ENCODE results near the gene RAB35. TPM values are rescaled to one million over a fixed set of nuclear protein-coding genes. Genes with fewer than 3 reads are reported as not detected.

Gene RAB35
- total RNA-seq, 1 experiment from 2014 or later: 57.1 TPM

GRCh38 chr12:120051535-120051934 lies 65.0 kb downstream of the RAB35 start:
- no peak overlapping the region for H3K4me3 ChIP-seq (replicated peaks in 1 of 2; ENCODE audit: low read depth in 1 of 2, low read length in 2 of 2)
- no peaks in the 10 kb centered on the region for H3K9me3 ChIP-seq (ENCODE audit: control insufficient read depth in 1 of 2, insufficient read depth in 1 of 2, low read depth in 1 of 2, low read length in 2 of 2)
- no peak overlapping the region for H3K9ac ChIP-seq (ENCODE audit: low read length)
- H2AFZ ChIP-seq (ENCODE audit: low read depth, low read length, poor library complexity, severe bottlenecking): no peak overlapping the region
- no peak for TF ChIP-seq MAX (IDR thresholded peaks at IDR 0.05)
- peak; percentile 15; the same call in 1 of the 2 replicates for TF ChIP-seq RAD21 (IDR thresholded peaks at IDR 0.05; ENCODE audit: low read depth)
- DNase-seq (ENCODE audit: low read depth, low spot score) (no peak), ATAC-seq (no peak)
- POLR2A ChIA-PET: no interaction called here
- no peaks in the 10 kb centered on the region for H3K79me2 ChIP-seq (ENCODE audit: insufficient read depth, low read length)
- H3K9me2 ChIP-seq (ENCODE audit: insufficient read depth): no peaks in the 10 kb centered on the region
- no peaks in the 10 kb centered on the region for H4K20me1 ChIP-seq (ENCODE audit: insufficient read depth)
- intact Hi-C loops (cut with micrococcal nuclease): no loop called here
- RAD21 ChIA-PET (ENCODE audit: low non-redundant PET in 1 of 2, low total read pairs in 2 of 2, uncharacterized antibody in 2 of 2, unreplicated experiment in 2 of 2): no interaction called here
- no TSS peak for BruUV-seq (replicated peaks)
- no peak overlapping the region for H3K4me2 ChIP-seq (ENCODE audit: low read length)
- H3K27me3 ChIP-seq (ENCODE audit: insufficient read depth, low read length): no peaks in the 10 kb centered on the region
- no peaks in the 10 kb centered on the region for H3K36me3 ChIP-seq (ENCODE audit: control insufficient read depth in 1 of 2, insufficient read depth in 2 of 2, low read length in 2 of 2)
- H3K4me1 ChIP-seq (ENCODE audit: control insufficient read depth in 1 of 2, insufficient read depth in 2 of 2, low read length in 2 of 2): no peaks in the 10 kb centered on the region
- CTCF ChIA-PET: no interaction called here
- H3K27ac ChIP-seq (ENCODE audit: low read depth, low read length): no peak overlapping the region

- ChIA-PET CTCF (no interaction called here), RAD21 (ENCODE audit: low non-redundant PET in 1 of 2, low total read pairs in 2 of 2, uncharacterized antibody in 2 of 2, unreplicated experiment in 2 of 2) (no interaction called here), POLR2A (interaction anchor here (0.6 kb wide), 1 partner anchor 152 kb away, joined by 3 read pairs; the partner anchor contains the start of gene RPLP0)
- ATAC-seq (no peak), DNase-seq (ENCODE audit: low read depth, low spot score) (no peak)
- no peak overlapping the region for H3K9ac ChIP-seq (ENCODE audit: low read length)
- H3K27ac ChIP-seq (ENCODE audit: low read depth, low read length): no peak overlapping the region
- H3K79me2 ChIP-seq (ENCODE audit: insufficient read depth, low read length): no peaks in the 10 kb centered on the region
- no peaks in the 10 kb centered on the region for H3K4me1 ChIP-seq (ENCODE audit: control insufficient read depth in 1 of 2, insufficient read depth in 2 of 2, low read length in 2 of 2)
- no peaks in the 10 kb centered on the region for H3K27me3 ChIP-seq (ENCODE audit: insufficient read depth, low read length)
- no peaks in the 10 kb centered on the region for H3K36me3 ChIP-seq (ENCODE audit: control insufficient read depth in 1 of 2, insufficient read depth in 2 of 2, low read length in 2 of 2)
- no peak overlapping the region for H2AFZ ChIP-seq (ENCODE audit: low read depth, low read length, poor library complexity, severe bottlenecking)
- H3K4me2 ChIP-seq (ENCODE audit: low read length): no peak overlapping the region
- H3K9me3 ChIP-seq (ENCODE audit: control insufficient read depth in 1 of 2, insufficient read depth in 1 of 2, low read depth in 1 of 2, low read length in 2 of 2): no peaks in the 10 kb centered on the region
- H3K4me3 ChIP-seq (replicated peaks in 1 of 2; ENCODE audit: low read depth in 1 of 2, low read length in 2 of 2): no peak overlapping the region
- no TSS peak for BruUV-seq (replicated peaks)
- H3K9me2 ChIP-seq (ENCODE audit: insufficient read depth): no peaks in the 10 kb centered on the region
- no peaks in the 10 kb centered on the region for H4K20me1 ChIP-seq (ENCODE audit: insufficient read depth)
- intact Hi-C loops (cut with micrococcal nuclease): no loop called here
- TF ChIP-seq YY1 (IDR thresholded peaks at IDR 0.05; ENCODE audit: extremely low read depth, insufficient replicate concordance, low read depth, low read length) (no peak), JUND (IDR thresholded peaks at IDR 0.05) (no peak), POLR2AphosphoS5 (IDR thresholded peaks at IDR 0.05; ENCODE audit: low read depth, low read length) (no peak), ZNF274 (IDR thresholded peaks at IDR 0.05; ENCODE audit: low read depth, low read length) (no peak), ELF1 (IDR thresholded peaks at IDR 0.05; ENCODE audit: borderline replicate concordance, low read depth) (no peak), EZH2phosphoT487 (IDR thresholded peaks at IDR 0.05; ENCODE audit: borderline replicate concordance) (no peak), EZH2 (IDR thresholded peaks at IDR 0.05) (no peak), ATF3 (IDR thresholded peaks at IDR 0.05) (no peak), RAD21 (IDR thresholded peaks at IDR 0.05; ENCODE audit: low read depth) (no peak), TCF7L2 (IDR thresholded peaks at IDR 0.05; ENCODE audit: borderline replicate concordance, extremely low read depth, insufficient read depth, insufficient read length) (no peak), CBX3 (IDR thresholded peaks at IDR 0.05; ENCODE audit: low read depth) (no peak), MAX (IDR thresholded peaks at IDR 0.05) (no peak), POLR2A (IDR thresholded peaks at IDR 0.05; ENCODE audit: borderline replicate concordance, extremely low read depth, insufficient read depth, insufficient read length) (no peak), CEBPB (IDR thresholded peaks at IDR 0.05; ENCODE audit: low read depth) (no peak), CTCF (IDR thresholded peaks at IDR 0.05 in 2 of 3, conservative IDR thresholded peaks at IDR 0.05 in 1 of 3; ENCODE audit: borderline replicate concordance in 1 of 3, insufficient read depth in 1 of 3, low read depth in 2 of 3, low read length in 2 of 3) (no peak)
Measured at GRCh38 chr12:120049426-120049825, 67.1 kb downstream of the RAB35 start.
